Thoracic aorta (tissue), 2 donors: ENCODE data around the gene CDC42BPB. TPM values are rescaled to one million over a fixed set of nuclear protein-coding genes. Genes with fewer than 3 reads are reported as not detected.

Experiments
- ATAC-seq: fragments of 150-250 bp; one replicate; pipeline ENCODE4 v1.8.0; 2017; ENCODE audit warnings: low read depth; ENCODE audit not compliant: insufficient number of reproducible peaks, low FRiP score
- DNase-seq: peaks from one replicate; pipeline ENCODE4 v3.0.0-alpha.2; 2020; ENCODE audit warnings: low spot score
- H3K27ac ChIP-seq, 2 donors: fragments of 200-600 bp; sonication (generic); 1 replicate in 1 of 2; 2 replicates in 1 of 2; pipeline ENCODE4 v1.5.1; 2016; ENCODE audit warnings: mild to moderate bottlenecking in 2 of 2, moderate library complexity in 2 of 2
- H3K27me3 ChIP-seq: fragments of 200-600 bp; sonication (generic); replicated peaks from 2 replicates; pipeline ENCODE4 v1.6.0; 2016; ENCODE audit warnings: mild to moderate bottlenecking; ENCODE audit not compliant: insufficient read depth
- H3K36me3 ChIP-seq: fragments of 200-600 bp; sonication (generic); one replicate; pipeline ENCODE4 v1.5.1; 2016
- H3K4me1 ChIP-seq, 2 donors: fragments of 200-600 bp; sonication (generic); 1 replicate in 1 of 2; 2 replicates in 1 of 2; pipeline versions ENCODE4 v1.5.1 to v1.6.0; 2016; ENCODE audit warnings: low read depth in 2 of 2, mild to moderate bottlenecking in 1 of 2; ENCODE audit not compliant: control insufficient read depth in 1 of 2
- H3K4me3 ChIP-seq: fragments of 200-600 bp; sonication (generic); 2 replicates; pipeline ENCODE4 v1.5.1; 2016; ENCODE audit warnings: mild to moderate bottlenecking
- H3K9me3 ChIP-seq: fragments of 200-600 bp; sonication (generic); 2 replicates; pipeline ENCODE4 v1.5.1; 2016
- CTCF ChIP-seq: fragments of 200-600 bp; sonication (generic); IDR thresholded peaks from one replicate; pipeline ENCODE4 v1.5.1; 2019; ENCODE audit warnings: antibody characterized with exemption
- total RNA-seq, 2 donors: library from RNA; depleted of rRNA; stranded (reverse); fragments of >200 nt; gene quantifications; one replicate each; pipeline versions ENCODE4 v1.1.0 to v1.2.3, GENCODE V29; 2016

Gene CDC42BPB
- total RNA-seq, 2 donors from 2014 or later: 121 to 133 TPM

DNA sequence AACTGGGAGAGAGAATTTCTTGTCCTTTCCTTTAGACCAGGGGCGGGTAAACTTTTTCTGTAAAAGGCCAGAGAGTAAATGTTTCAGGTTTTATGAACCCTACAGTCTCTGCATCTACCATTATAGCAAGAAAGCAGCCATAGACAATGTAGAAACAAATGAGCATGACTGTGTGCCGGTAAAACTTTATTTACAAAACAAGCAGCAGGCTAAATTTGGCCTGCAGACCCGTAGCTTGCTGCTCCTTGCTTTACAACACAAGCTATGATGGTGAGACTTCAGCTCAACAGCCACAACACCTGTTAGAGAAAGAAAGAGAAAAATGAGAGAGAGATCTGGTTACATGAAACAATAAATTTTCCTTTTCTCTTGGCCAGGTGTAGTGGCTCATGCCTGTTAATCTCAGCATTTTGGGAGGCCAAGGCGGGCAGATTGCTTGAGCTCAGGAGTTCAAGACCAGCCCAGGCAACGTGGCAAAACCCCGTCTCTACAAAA, 4.2 kb upstream of the CDC42BPB start:
- Histone ChIP-seq H3K9me3 (no peaks in the 10 kb centered on the region), H3K4me3 (no peak overlapping the region), H3K36me3 (no peaks in the 10 kb centered on the region), H3K27ac (no peak overlapping the region), H3K4me1 (peaks cover 9 to 18% of the 10 kb centered on the region in 2 donors), H3K27me3 (no peaks in the 10 kb centered on the region)
- no peak for ATAC-seq
- no peak for TF ChIP-seq CTCF
- no peak for DNase-seq

GRCh38 chr14:103059556-103059955, 2.2 kb upstream of the CDC42BPB start:
- Histone ChIP-seq H3K4me3 (no peak overlapping the region), H3K27ac (no peak overlapping the region), H3K27me3 (no peaks in the 10 kb centered on the region), H3K4me1 (peaks cover 18 to 36% of the 10 kb centered on the region in 2 donors), H3K9me3 (no peaks in the 10 kb centered on the region), H3K36me3 (no peaks in the 10 kb centered on the region)
- DNase-seq: no peak
- TF ChIP-seq CTCF: no peak
- no peak for ATAC-seq

DNA sequence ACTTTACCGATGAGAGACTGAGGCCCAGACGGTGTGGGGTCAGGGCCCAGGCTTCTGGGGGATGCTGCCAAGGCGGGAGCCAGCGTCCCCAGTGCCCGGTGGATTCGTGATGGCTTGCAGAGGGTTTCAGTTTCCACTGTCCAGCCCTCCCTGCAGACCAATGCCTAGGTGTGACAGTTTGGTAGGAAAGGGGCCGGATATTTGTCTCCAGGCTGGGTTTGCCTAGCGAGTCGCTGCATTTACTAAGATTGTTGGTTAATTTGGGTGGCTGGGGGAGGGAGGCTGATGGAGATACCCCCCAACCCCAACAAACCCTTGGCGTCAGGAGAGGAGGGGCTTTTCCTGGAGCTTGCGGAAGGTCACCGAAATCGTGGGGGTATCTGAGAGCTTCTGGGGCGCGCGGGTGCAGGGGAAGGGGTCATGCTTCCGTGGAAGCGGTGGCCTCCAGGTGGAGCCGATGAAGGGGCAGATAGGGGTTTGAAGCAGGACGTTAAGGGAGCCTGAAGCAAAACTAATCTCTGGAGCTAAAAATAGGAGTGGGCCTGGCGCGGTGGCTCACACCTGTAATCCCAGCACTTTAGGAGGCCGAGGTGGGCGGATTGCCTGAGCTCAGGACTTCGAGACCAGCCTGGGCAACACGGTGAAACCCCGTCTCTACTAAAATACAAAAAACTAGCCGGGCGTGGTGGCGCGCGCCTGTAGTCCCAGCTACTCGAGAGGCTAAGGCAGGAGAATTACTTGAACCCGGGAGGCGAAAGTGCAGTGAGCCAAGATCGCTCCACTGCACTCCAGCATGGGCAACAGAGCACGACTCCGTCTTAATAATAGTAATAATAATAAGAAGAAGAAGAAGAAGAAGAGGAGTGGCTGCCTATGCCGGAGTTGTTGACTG, 1.1 kb upstream of the CDC42BPB start:
- Histone ChIP-seq H3K27me3 (no peaks in the 10 kb centered on the region), H3K36me3 (no peaks in the 10 kb centered on the region), H3K4me3 (peak overlapping the region; percentile 79), H3K4me1 (peaks cover 18 to 41% of the 10 kb centered on the region in 2 donors), H3K9me3 (no peaks in the 10 kb centered on the region), H3K27ac (peak overlapping the region in 1 of 2 donors; percentile 51)
- ATAC-seq (no peak), DNase-seq (no peak)
- no peak for TF ChIP-seq CTCF

DNA sequence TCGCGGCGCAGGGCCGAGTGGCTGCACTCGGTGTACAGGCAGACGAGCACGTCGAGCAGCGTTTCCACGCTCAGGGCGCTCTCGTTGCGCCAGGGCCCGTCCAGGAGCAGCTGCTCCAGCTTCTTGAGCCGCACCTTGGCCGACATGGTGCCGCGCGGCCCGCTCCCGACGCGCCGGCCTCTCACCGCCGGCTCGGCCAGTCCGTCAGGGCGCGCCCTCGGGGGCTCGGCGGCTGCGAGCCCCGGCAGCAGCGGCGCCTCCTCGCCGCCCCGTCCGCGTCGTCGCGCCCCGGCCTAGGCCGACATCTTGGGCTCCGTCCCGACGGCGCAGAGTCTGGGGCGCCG, 349 bp downstream of the CDC42BPB start:
- Histone ChIP-seq H3K9me3 (no peaks in the 10 kb centered on the region), H3K36me3 (no peaks in the 10 kb centered on the region), H3K27me3 (no peaks in the 10 kb centered on the region), H3K4me1 (peaks cover 24 to 50% of the 10 kb centered on the region in 2 donors), H3K4me3 (peak overlapping the region; percentile 91), H3K27ac (peak overlapping the region; percentile 79 to 83)
- DNase-seq: no peak
- peak; percentile 3 for ATAC-seq
- TF ChIP-seq CTCF: no peak

GRCh38 chr14:103056322-103057027, 874 bp downstream of the CDC42BPB start:
- TF ChIP-seq CTCF: no peak
- H3K27me3 ChIP-seq: no peaks in the 10 kb centered on the region
- H3K9me3 ChIP-seq: no peaks in the 10 kb centered on the region
- ATAC-seq: no peak
- H3K36me3 ChIP-seq: no peaks in the 10 kb centered on the region
- peak overlapping the region; percentile 91 for H3K4me3 ChIP-seq
- peaks cover 24 to 50% of the 10 kb centered on the region in 2 donors for H3K4me1 ChIP-seq
- no peak for DNase-seq
- H3K27ac ChIP-seq: peak overlapping the region; percentile 79 to 83
